HG03095 (cell line): ENCODE measurements around the gene FAM24A.

Source experiments
- ATAC-seq: cut with Tn5 transposase; IDR thresholded peaks from one replicate; pipeline ENCODE4 v1.9.1; 2021; ENCODE audit warnings: moderate library complexity; ENCODE audit not compliant: unreplicated experiment

Gene FAM24A

DNA sequence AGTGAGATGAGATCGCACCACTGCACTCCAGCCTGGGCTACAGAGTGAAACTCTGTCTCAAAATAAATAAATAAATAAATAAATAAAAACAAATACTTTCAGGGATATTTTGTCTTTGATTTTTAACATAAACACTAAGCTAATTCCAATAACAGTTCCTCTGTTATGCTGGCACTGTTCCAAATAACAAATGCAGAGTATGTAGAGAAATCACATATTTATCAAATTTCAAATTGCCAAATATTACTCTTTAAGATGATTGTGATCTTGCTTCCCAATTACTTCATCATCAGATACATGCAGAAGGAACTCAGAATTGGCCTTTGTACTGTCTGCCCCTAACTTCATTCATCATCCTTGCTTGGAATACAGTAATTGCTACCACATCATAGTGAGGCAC lies 19.7 kb downstream of the FAM24A start:
- no peak for ATAC-seq

DNA sequence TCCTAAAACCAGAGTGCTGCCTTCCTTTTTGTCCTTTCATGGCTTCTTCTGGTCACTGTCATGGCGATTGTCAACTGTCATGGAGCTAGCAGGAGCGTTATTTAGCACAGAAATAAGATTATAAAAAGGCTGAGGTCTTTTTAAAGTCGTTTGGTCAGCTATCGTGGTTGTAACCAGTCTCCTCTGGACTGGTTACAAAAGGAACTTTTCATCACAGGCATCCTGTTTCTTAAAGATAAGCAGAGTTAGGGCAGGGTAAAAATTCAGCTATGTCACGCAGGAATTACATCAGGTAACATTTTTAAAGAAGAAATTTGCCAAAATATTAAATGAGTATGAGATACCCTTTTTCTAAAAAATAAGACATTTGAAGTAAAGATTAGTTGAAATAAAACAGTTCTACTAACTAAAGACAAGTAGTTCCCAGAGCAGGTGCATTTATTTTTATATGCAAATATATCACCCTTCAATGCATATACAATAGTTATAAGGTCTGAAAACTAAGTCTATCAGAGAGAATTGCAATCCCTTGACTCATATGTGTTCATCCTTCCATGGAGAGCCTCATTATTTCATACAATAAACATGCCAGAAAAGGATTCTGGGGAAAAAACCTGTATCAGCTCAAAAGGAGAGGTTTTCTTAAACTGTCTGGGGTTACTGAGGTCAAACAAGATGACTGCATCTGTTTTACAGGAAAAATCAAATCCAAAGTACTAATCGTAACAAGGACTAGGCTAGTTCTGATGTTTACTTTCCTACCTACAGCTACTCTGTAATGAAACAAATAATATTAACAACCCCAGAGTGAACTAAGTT lies 20.9 kb downstream of the FAM24A start:
- ATAC-seq = no peak

DNA sequence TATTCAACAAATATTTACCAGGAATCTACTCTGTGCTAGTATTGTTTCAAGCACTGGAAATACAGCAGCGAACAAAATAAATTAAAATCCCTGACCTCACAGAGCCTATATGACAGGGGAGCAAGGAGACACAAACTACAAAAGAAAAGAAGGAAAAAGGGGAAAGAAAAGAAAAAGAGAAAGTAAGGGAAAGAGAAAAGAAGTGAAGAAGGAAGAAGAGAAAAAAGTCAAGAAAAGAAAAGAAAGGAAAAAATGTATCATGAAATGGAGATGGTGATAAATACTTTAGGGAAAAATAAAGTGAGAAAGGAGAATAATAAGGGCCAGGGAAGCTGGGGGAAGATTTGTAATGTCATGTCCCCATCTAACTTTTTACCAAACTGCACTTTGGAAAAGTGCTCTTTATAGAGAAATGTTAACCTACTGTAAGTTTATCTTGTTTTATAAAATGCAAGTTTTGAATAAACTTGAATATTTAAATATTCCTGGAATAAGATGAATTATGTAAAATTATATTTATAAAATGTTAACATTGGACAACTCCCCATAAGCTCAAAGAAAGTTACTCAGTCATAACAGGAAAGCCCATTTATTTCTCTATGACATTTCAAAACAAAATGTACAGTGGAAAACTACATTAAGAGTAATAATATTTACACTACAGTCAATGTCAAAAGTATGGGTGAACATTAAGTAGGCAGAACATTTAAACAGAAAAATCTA lies 28.9 kb downstream of the FAM24A start:
- no peak for ATAC-seq

- no peak for ATAC-seq
Observed at GRCh38 chr10:122939856-122940543, 29.6 kb downstream of the FAM24A start.

DNA sequence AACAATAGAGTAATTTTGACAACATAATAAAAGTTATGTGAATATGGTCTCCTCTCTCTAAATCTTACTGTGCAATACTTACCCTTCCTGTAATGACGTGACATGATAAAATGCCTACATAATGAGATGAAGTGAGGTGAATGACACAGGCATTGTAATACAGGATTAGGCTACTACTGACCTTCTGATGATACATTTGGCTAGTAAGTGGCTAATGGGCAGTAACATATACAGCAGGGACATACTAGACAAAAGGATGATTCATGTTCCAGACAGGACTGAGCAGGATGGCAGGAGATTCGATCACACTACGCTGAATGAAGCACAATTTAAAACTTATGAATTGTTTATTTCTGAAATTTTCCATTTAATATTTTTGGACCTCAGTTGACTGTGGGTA lies 38.9 kb downstream of the FAM24A start:
- ATAC-seq = no peak

DNA sequence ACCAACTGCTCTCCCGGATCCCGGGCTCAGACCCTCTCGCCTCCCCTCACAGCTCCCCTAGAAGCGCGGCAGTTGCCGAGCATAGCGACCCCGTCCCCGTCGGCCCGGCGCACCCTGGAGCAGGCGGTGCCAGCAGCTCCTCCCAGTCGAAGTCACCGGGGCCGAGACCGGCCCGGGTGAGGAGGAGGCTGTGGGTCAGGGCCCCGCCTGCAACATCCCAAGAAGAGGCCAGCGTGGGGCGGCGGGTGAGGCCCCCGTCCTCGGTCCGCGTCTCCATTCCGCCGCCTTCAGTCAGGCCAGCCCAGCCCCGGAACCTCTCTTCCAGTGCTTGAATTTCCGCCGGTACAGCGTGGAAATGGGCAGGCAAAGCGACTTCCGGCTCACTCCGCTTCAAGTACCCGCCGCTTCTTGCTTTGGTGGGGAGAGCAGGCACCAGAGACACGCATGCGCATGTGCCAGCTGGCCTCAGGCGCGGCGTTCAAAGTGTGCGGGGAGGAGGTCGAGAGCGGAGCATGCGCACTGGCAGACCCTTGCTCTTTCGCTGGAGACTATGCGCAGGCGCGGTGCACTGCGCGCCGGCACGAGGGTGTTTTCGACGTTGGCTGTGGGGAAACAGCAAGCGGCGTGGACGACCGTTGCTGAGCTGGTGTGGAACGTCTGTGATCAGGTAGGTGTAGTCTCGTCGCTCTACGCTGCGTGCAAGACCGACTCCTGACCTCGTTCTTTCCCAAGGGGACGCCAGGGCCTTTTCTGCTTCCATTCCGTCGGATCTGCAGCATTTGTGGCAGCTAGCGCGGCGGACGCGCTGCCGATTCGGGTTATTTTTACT lies 43.7 kb downstream of the FAM24A start, which contains the start of gene C10orf88:
TSS of gene C10orf88 (minus strand) at position 326 of the 829 bp plus-strand sequence. CDS start at position 277, 49 bp downstream.
- peak; percentile 97 for ATAC-seq

- ATAC-seq = no peak
Observed at GRCh38 chr10:122954731-122955050, 44.3 kb downstream of the FAM24A start.

DNA sequence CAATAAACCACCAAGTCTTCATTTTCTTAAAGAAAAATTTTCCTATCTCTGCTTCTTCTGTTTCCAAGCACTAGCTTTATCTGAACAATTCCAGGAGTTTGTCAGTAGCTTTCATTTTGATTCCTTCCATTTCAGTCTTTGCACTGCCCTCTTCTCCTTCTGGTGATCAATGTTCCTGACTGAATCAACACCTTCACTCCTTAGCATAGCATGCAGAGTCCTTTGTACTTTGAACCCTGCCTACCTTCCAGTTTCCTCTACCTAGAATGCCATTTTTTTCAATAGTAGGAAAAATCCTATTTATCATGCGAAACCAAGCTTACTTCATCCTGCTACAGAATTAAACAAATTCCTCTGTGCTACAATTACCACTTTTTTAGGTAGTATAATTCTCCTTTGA lies 45.5 kb downstream of the FAM24A start:
- ATAC-seq = no peak

DNA sequence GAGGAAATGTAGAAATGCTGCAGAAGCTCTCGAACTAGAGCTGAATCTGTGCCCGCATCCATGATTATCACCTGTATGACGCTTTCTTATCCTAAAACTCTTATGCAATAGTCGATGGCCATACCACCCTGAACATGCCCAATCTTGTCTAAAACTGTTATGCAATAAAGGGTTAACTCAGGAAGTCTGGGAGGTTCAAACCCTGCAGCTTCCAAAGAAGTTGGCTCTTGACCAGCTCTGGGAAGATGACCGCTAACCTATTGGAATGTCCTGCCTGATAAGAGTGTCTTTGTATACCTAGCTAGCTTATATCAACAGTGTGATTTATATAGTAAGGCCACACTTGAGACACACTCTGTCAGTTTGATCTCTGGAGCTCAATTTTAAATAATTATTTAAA lies 47.1 kb downstream of the FAM24A start:
- ATAC-seq = no peak

DNA sequence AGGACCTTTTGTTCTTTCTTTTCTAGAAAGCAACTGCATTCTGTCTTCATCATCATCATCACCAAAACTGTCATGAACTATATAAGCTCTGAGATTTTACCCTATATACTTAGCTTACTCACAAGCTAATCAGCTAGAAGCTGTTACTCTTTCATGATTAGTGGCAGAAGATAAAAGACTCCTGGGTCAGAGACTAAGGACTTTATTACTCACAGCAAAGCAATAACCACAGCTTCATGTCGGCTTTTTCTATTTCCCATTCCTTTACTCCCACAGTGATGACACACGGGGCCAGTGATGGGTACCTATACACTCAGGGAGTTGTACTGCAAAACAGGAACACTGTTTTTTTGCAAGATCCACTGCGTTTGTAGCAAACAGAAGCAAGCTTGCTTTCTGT lies 52.0 kb downstream of the FAM24A start:
- no peak for ATAC-seq
